ENCODE data around the gene HCRTR1.
A peak's percentile ranks its signal among the peaks of the same experiment; 100 is the strongest.

Gene HCRTR1

GRCh38 chr1:31651766-31652165 is 34.3 kb downstream of the HCRTR1 start:
- no peak for DNase-seq

- no peak for DNase-seq
Measured at GRCh38 chr1:31652891-31653499, 35.5 kb downstream of the HCRTR1 start.

GRCh38 chr1:31653717-31654473 is 36.4 kb downstream of the HCRTR1 start:
- no peak for DNase-seq

- no peak for DNase-seq
Measured at GRCh38 chr1:31654474-31654776, 36.9 kb downstream of the HCRTR1 start.

GRCh38 chr1:31655104-31655503 is 37.6 kb downstream of the HCRTR1 start:
- DNase-seq: no peak

GRCh38 chr1:31655756-31656155 is 38.3 kb downstream of the HCRTR1 start:
- DNase-seq: no peak

- no peak for DNase-seq
Measured at GRCh38 chr1:31657020-31657804, 39.7 kb downstream of the HCRTR1 start.

GRCh38 chr1:31657972-31658510 is 40.6 kb downstream of the HCRTR1 start:
- DNase-seq: no peak

GRCh38 chr1:31658721-31659120 is 41.2 kb downstream of the HCRTR1 start:
- DNase-seq: no peak

- DNase-seq: no peak
Measured at GRCh38 chr1:31659889-31660288, 42.4 kb downstream of the HCRTR1 start.

GRCh38 chr1:31660871-31661455 is 43.5 kb downstream of the HCRTR1 start:
- DNase-seq: no peak

GRCh38 chr1:31661856-31662255 is 44.4 kb downstream of the HCRTR1 start:
- no peak for DNase-seq

GRCh38 chr1:31662463-31662862 is 45.0 kb downstream of the HCRTR1 start:
- no peak for DNase-seq

- DNase-seq: peak; percentile 7
Measured at GRCh38 chr1:31663622-31664452, 46.3 kb downstream of the HCRTR1 start.

GRCh38 chr1:31664528-31664927 is 47.0 kb downstream of the HCRTR1 start:
- no peak for DNase-seq

GRCh38 chr1:31665234-31665878 is 47.9 kb downstream of the HCRTR1 start:
- DNase-seq: no peak

GRCh38 chr1:31666263-31666963 is 48.9 kb downstream of the HCRTR1 start:
- DNase-seq: peak; percentile 88

- DNase-seq: no peak
Measured at GRCh38 chr1:31667065-31667785, 49.7 kb downstream of the HCRTR1 start.

GRCh38 chr1:31668303-31668883 is 50.9 kb downstream of the HCRTR1 start:
- peak; percentile 30 for DNase-seq

GRCh38 chr1:31669433-31669785 is 51.9 kb downstream of the HCRTR1 start:
- no peak for DNase-seq
